Measurements from ENCODE around the gene FYN.

GRCh38 chr6:111773501-111774345 is 99.5 kb downstream of the FYN start:
- TF ChIP-seq CTCF (IDR thresholded peaks at IDR 0.05) (no peak), POLR2A (IDR thresholded peaks at IDR 0.05) (no peak)
